Mesendoderm (in vitro differentiated cells): ENCODE measurements around the gene FAM83E.

Experiments used
- DNase-seq: peaks from one replicate; pipeline ENCODE4 v3.0.0; 2013
- H2AK5ac ChIP-seq: 2 replicates; pipeline ENCODE4 v1.6.1; 2013; ENCODE audit warnings: low read length, inconsistent platforms
- H2BK120ac ChIP-seq: 2 replicates; pipeline ENCODE4 v1.6.1; 2013; ENCODE audit warnings: low read depth, mild to moderate bottlenecking, low read length, moderate library complexity, mixed read lengths
- H2BK15ac ChIP-seq: replicated peaks from 2 replicates; pipeline ENCODE4 v1.6.1; 2013; ENCODE audit warnings: low read depth, mild to moderate bottlenecking, moderate library complexity
- H2BK5ac ChIP-seq: 2 replicates; pipeline ENCODE4 v1.6.1; 2013; ENCODE audit warnings: low read length, inconsistent platforms
- H3K18ac ChIP-seq: 2 replicates; pipeline ENCODE4 v1.6.1; 2013; ENCODE audit warnings: mild to moderate bottlenecking, low read length, mixed read lengths
- H3K23ac ChIP-seq: one replicate; pipeline ENCODE4 v1.6.1; 2013; ENCODE audit warnings: low read length
- H3K27ac ChIP-seq: 2 replicates; pipeline ENCODE4 v1.5.1; 2013; ENCODE audit warnings: low read depth, mild to moderate bottlenecking, inconsistent platforms, low read length, moderate library complexity
- H3K27me3 ChIP-seq: 2 replicates; pipeline ENCODE4 v1.6.1; 2013; ENCODE audit warnings: low read length, control low read depth, mild to moderate bottlenecking, inconsistent platforms; ENCODE audit not compliant: insufficient read depth, poor library complexity
- H3K36me3 ChIP-seq: 2 replicates; pipeline ENCODE4 v1.6.1; 2013; ENCODE audit warnings: low read length, inconsistent platforms; ENCODE audit not compliant: control insufficient read depth, insufficient read depth
- H3K4ac ChIP-seq: one replicate; pipeline ENCODE4 v1.6.1; 2013; ENCODE audit warnings: low read depth, mild to moderate bottlenecking, low read length, moderate library complexity
- H3K4me1 ChIP-seq: 2 replicates; pipeline ENCODE4 v1.6.1; 2013; ENCODE audit warnings: low read depth, low read length, inconsistent platforms; ENCODE audit not compliant: control insufficient read depth
- H3K4me2 ChIP-seq: 2 replicates; pipeline ENCODE4 v1.6.1; 2013; ENCODE audit warnings: low read length
- H3K4me3 ChIP-seq: 2 replicates; pipeline ENCODE4 v1.5.1; 2013; ENCODE audit warnings: mild to moderate bottlenecking, low read length
- H3K56ac ChIP-seq: one replicate; pipeline ENCODE4 v1.6.1; 2013; ENCODE audit warnings: low read length
- H3K79me1 ChIP-seq: 2 replicates; pipeline ENCODE4 v1.6.1; 2013; ENCODE audit warnings: low read length, inconsistent platforms
- H3K79me2 ChIP-seq: 2 replicates; pipeline ENCODE4 v1.6.1; 2013; ENCODE audit warnings: mild to moderate bottlenecking, low read length; ENCODE audit not compliant: control insufficient read depth, insufficient read depth
- H3K9ac ChIP-seq: 2 replicates; pipeline ENCODE4 v1.6.1; 2013; ENCODE audit warnings: low read length, inconsistent platforms
- H4K5ac ChIP-seq: one replicate; pipeline ENCODE4 v1.6.1; 2013; ENCODE audit warnings: low read length
- H4K8ac ChIP-seq: one replicate; pipeline ENCODE4 v1.6.1; 2013; ENCODE audit warnings: low read depth, mild to moderate bottlenecking, control low read depth, low read length, moderate library complexity
- WGBS: extraction: QIAGEN DNeasy Blood & Tissue Kit; methylation state at CpG from one replicate; pipeline ENCODE4 v1.1.7; 2013; ENCODE audit warnings: low lambda C conversion rate, missing lambda C conversion rate; ENCODE audit not compliant: insufficient coverage; ENCODE audit errors: extremely low coverage; 5-methylcytosine and 5-hydroxymethylcytosine counted together

FAM83E gene

DNA sequence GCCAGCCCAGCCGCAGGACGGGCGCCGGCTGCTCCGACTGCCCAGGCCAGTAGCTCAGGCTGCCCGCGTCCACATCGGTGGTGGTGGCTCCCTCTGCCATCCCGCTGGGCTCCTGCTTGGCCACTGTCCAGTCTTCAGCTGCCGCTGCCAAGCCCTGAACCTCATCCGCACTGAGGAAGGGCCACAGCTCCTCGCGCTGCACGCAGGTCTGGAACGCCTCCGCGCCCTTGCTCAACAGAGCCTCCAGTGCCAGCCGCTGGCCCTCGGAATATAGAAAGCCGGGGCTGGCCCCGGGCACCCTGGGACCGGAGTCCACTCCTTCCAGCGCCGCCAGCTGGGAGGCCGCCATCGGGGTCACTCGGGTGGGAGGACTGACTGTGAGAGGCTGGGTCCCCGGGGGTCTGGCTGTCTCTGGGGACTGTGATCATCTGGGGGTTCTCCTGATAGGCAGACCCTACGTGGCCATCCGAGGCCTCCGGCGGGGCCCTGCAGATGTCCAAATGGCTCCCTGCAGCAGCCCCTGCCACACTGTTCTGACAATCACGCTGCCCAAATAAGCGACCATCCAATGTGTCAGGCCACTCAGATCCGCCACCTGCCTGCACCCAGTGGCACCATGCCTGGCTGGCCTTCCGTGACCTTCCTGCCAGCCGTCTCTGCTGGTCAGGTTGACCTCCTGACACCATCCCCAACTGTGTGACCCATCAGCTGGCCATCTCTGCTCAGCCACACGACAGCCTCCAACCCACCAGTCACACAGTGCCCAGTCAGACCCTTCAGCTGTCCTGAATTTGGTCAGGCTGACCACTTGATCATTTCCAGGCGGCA, 1.6 kb downstream of the FAM83E start:
- Histone ChIP-seq H3K36me3 (peaks cover 26% of the 10 kb centered on the region), H3K27me3 (no peaks in the 10 kb centered on the region), H3K4me3 (no peak overlapping the region), H2BK15ac (no peak overlapping the region), H2BK5ac (no peak overlapping the region), H4K8ac (no peak overlapping the region), H3K79me1 (peaks cover 11% of the 10 kb centered on the region), H3K79me2 (peaks cover 26% of the 10 kb centered on the region), H2AK5ac (no peak overlapping the region), H3K4me1 (peaks cover 8% of the 10 kb centered on the region), H3K18ac (no peak overlapping the region), H3K56ac (no peak overlapping the region), H2BK120ac (no peak overlapping the region), H3K23ac (no peak overlapping the region), H3K9ac (no peak overlapping the region), H3K27ac (no peak overlapping the region), H4K5ac (no peak overlapping the region), H3K4me2 (no peak overlapping the region), H3K4ac (no peak overlapping the region)
- WGBS: no CpG with 5 or more reads among the region's 39 CpGs
- DNase-seq: no peak

DNA sequence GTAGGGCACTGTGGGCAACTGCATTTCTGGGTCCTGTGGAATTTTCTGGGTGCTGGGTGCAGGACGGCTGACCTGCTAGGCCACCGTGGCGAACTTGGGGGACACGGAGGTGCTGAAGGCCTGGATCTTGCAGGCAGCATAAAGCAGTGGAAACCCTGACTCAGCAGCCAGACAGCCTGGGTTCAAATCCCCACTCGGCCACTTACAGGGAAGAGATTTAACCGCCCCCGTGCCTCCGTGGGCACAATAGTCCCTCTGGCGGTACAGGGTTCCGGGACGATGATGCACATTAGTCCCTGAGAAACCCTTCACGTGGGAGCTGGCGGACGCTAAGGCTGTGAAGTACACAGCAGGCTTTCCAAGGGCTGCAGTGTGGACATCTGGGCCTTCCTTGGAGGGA, 3.0 kb downstream of the FAM83E start:
- H2AK5ac ChIP-seq: no peak overlapping the region
- no peak overlapping the region for H3K9ac ChIP-seq
- H3K56ac ChIP-seq: no peak overlapping the region
- H2BK120ac ChIP-seq: no peak overlapping the region
- no peaks in the 10 kb centered on the region for H3K27me3 ChIP-seq
- H3K4me2 ChIP-seq: no peak overlapping the region
- peaks cover 17% of the 10 kb centered on the region for H3K36me3 ChIP-seq
- H4K8ac ChIP-seq: no peak overlapping the region
- H3K4me1 ChIP-seq: peaks cover 3% of the 10 kb centered on the region
- WGBS: no CpG with 5 or more reads among the region's 14 CpGs
- peaks cover 12% of the 10 kb centered on the region for H3K79me2 ChIP-seq
- H3K23ac ChIP-seq: no peak overlapping the region
- peaks cover 8% of the 10 kb centered on the region for H3K79me1 ChIP-seq
- H3K18ac ChIP-seq: no peak overlapping the region
- no peak overlapping the region for H3K4me3 ChIP-seq
- H2BK5ac ChIP-seq: no peak overlapping the region
- no peak overlapping the region for H3K27ac ChIP-seq
- H4K5ac ChIP-seq: no peak overlapping the region
- H3K4ac ChIP-seq: no peak overlapping the region
- no peak overlapping the region for H2BK15ac ChIP-seq
- DNase-seq: no peak

DNA sequence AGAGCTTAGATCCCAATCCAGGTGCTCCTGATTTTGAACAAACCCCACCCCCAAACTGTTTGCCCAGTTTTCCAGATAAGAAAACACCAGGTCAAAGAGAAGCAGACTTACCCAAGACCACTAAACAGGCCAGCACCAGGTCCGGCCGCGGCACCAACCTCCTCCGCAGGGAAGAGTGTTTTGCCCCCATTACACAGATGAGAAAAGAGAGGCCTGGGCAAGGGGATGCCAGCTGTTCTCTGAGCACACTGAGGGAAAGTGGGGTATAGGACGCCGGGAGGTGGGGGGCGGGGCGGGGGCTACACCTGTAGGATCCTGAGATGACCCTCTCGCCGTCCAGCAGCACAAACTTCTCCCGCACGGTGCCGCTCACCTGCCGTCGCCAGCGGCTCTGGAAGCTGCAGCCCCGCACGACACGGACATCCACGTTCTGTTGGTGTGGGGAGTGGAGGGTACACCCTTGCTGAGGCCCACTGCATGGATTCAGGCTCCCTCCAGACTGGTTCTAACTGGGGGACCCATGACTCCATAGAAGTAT, 5.2 kb downstream of the FAM83E start:
- Histone ChIP-seq H2AK5ac (no peak overlapping the region), H4K5ac (no peak overlapping the region), H4K8ac (no peak overlapping the region), H3K56ac (no peak overlapping the region), H3K36me3 (no peaks in the 10 kb centered on the region), H2BK15ac (no peak overlapping the region), H3K27ac (no peak overlapping the region), H3K4ac (no peak overlapping the region), H3K4me1 (no peaks in the 10 kb centered on the region), H3K23ac (no peak overlapping the region), H3K18ac (no peak overlapping the region), H3K79me2 (no peaks in the 10 kb centered on the region), H3K4me3 (no peak overlapping the region), H3K27me3 (no peaks in the 10 kb centered on the region), H3K79me1 (no peaks in the 10 kb centered on the region), H2BK5ac (no peak overlapping the region), H3K4me2 (no peak overlapping the region), H2BK120ac (no peak overlapping the region), H3K9ac (no peak overlapping the region)
- no CpG with 5 or more reads among the region's 20 CpGs for WGBS
- no peak for DNase-seq

DNA sequence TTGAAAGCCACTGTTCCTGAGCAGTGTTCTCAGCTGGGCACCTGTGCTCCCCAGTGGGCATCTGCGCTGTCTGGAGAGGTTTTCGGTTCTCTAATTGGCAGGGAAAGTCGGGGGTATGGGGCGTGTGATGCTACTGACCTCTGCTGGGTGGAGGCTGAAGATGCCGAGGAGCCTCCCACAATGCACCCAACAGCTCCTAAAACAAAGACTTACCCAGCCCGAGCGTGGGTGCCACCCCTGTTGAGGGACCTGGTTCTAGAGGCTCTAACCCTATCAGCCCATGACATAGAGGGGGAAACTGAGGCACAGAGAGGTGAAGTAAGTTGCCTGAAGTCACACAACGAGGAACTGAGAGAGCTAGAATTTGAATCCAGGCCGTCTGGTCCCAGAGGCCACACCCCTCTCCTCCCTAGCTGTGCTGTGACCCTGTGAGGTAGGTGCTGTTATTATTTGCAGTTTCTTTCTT, 6.0 kb downstream of the FAM83E start:
- no peaks in the 10 kb centered on the region for H3K79me2 ChIP-seq
- H3K4me3 ChIP-seq: no peak overlapping the region
- H3K27me3 ChIP-seq: no peaks in the 10 kb centered on the region
- H3K36me3 ChIP-seq: no peaks in the 10 kb centered on the region
- H3K18ac ChIP-seq: no peak overlapping the region
- no peak overlapping the region for H2AK5ac ChIP-seq
- no peak overlapping the region for H2BK120ac ChIP-seq
- H3K56ac ChIP-seq: peak overlapping the region; percentile 37
- no peaks in the 10 kb centered on the region for H3K79me1 ChIP-seq
- H3K23ac ChIP-seq: no peak overlapping the region
- H3K4ac ChIP-seq: no peak overlapping the region
- H4K8ac ChIP-seq: no peak overlapping the region
- no peak overlapping the region for H2BK5ac ChIP-seq
- no CpG with 5 or more reads among the region's 9 CpGs for WGBS
- peak; percentile 68 for DNase-seq
- H3K9ac ChIP-seq: no peak overlapping the region
- H2BK15ac ChIP-seq: no peak overlapping the region
- H4K5ac ChIP-seq: no peak overlapping the region
- H3K4me1 ChIP-seq: no peaks in the 10 kb centered on the region
- no peak overlapping the region for H3K27ac ChIP-seq
- H3K4me2 ChIP-seq: no peak overlapping the region

DNA sequence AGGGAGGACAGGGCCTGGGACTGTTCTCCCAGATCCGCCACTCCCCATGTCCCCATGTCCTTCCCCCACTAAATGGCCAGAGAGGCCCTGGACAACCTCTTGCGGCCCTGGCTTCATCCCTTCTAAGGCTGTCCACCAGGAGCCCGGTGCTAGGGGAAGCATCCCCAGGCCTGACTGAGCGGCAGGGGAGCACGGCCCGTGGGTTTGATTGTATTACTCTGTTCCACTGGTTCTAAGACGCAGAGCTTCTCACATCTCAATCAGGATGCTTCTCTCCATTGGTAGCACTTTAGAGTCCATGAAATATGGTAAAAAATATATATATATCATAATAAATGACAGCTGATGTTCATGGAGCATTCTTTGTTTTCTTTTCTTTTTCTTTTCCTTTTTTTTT, 7.5 kb downstream of the FAM83E start:
- Histone ChIP-seq H3K4me2 (no peak overlapping the region), H2AK5ac (no peak overlapping the region), H3K4me3 (no peak overlapping the region), H3K36me3 (no peaks in the 10 kb centered on the region), H3K9ac (no peak overlapping the region), H3K27me3 (no peaks in the 10 kb centered on the region), H2BK15ac (no peak overlapping the region), H3K4me1 (no peaks in the 10 kb centered on the region), H4K8ac (no peak overlapping the region), H3K27ac (no peak overlapping the region), H3K23ac (no peak overlapping the region), H2BK120ac (no peak overlapping the region), H4K5ac (no peak overlapping the region), H3K79me2 (no peaks in the 10 kb centered on the region), H2BK5ac (no peak overlapping the region), H3K79me1 (no peaks in the 10 kb centered on the region), H3K56ac (no peak overlapping the region), H3K4ac (no peak overlapping the region), H3K18ac (no peak overlapping the region)
- no CpG with 5 or more reads among the region's 7 CpGs for WGBS
- DNase-seq: no peak
